ENCODE data around the gene MFAP4.

The MFAP4 gene

GRCh38 chr17:19411631-19412030 lies 24.6 kb upstream of the MFAP4 start:
- DNase-seq, result no peak

- DNase-seq, result no peak
Observed at GRCh38 chr17:19410875-19411620, 24.1 kb upstream of the MFAP4 start, which contains the start of gene RNF112. Gene RNF112 (plus strand): TSS chr17:19411232. CDS start chr17:19411409, 177 bp downstream.

- no peak for DNase-seq
Observed at GRCh38 chr17:19410091-19410490, 23.1 kb upstream of the MFAP4 start.

GRCh38 chr17:19409509-19409908 lies 22.5 kb upstream of the MFAP4 start:
- DNase-seq, result no peak

- no peak for DNase-seq
Observed at GRCh38 chr17:19409066-19409465, 22.1 kb upstream of the MFAP4 start.

GRCh38 chr17:19408346-19408710 lies 21.3 kb upstream of the MFAP4 start:
- no peak for DNase-seq

GRCh38 chr17:19407601-19408345 lies 20.8 kb upstream of the MFAP4 start:
- DNase-seq, result no peak

GRCh38 chr17:19405114-19405513 lies 18.1 kb upstream of the MFAP4 start:
- DNase-seq, result no peak

- DNase-seq, result no peak
Observed at GRCh38 chr17:19404264-19404663, 17.3 kb upstream of the MFAP4 start.

- DNase-seq, result no peak
Observed at GRCh38 chr17:19403021-19403420, 16.0 kb upstream of the MFAP4 start.

- DNase-seq, result no peak
Observed at GRCh38 chr17:19402171-19402570, 15.2 kb upstream of the MFAP4 start.

- no peak for DNase-seq
Observed at GRCh38 chr17:19401321-19402010, 14.5 kb upstream of the MFAP4 start.

- no peak for DNase-seq
Observed at GRCh38 chr17:19399750-19400450, 12.9 kb upstream of the MFAP4 start.

GRCh38 chr17:19398301-19399181 lies 11.6 kb upstream of the MFAP4 start:
- peak; percentile 45 for DNase-seq

- no peak for DNase-seq
Observed at GRCh38 chr17:19397556-19398041, 10.6 kb upstream of the MFAP4 start.

- no peak for DNase-seq
Observed at GRCh38 chr17:19392303-19392702, 5.3 kb upstream of the MFAP4 start.

- DNase-seq, result no peak
Observed at GRCh38 chr17:19391432-19391831, 4.4 kb upstream of the MFAP4 start.

GRCh38 chr17:19390951-19391350 lies 4.0 kb upstream of the MFAP4 start:
- DNase-seq, result no peak

GRCh38 chr17:19388791-19389785 lies 2.1 kb upstream of the MFAP4 start:
- no peak for DNase-seq

GRCh38 chr17:19387921-19388521 lies 1.0 kb upstream of the MFAP4 start:
- DNase-seq, result peak; percentile 56

Measured in right kidney (tissue), 1 donor.